HEK293 (cell line): Measurements from ENCODE around the gene SNORC.

Experiments used
- CTCF ChIA-PET: fragments of 350-600 bp; formaldehyde crosslinking; extraction: SDS; loops from one replicate; lab custom pipeline; 2021; ENCODE audit warnings: antibody characterized with exemption; lab: Yijun Ruan, JAX
- POLR2A ChIA-PET: fragments of 300-600 bp; formaldehyde crosslinking; extraction: SDS; loops from one replicate; lab custom pipeline; 2020; ENCODE audit warnings: antibody characterized with exemption, inconsistent platforms; lab: Yijun Ruan, JAX
- H3K27ac ChIP-seq: fragments of 200-500 bp; sonication (Bioruptor generic); 2 replicates; pipeline ENCODE4 v1.5.1; 2014; ENCODE audit warnings: low read depth, low read length, control low read depth, inconsistent platforms; ENCODE audit errors: extremely low read depth
- H3K36me3 ChIP-seq, 2 experiments: fragments of 200-500 bp in 1 of 2; sonication (Bioruptor generic) in 1 of 2; 1 replicate in 1 of 2; 2 replicates in 1 of 2; pipeline ENCODE4 v1.5.1; 2014 to 2017; ENCODE audit warnings: inconsistent platforms in 2 of 2, low read length in 2 of 2; ENCODE audit not compliant: control insufficient read depth in 2 of 2, insufficient read depth in 1 of 2
- H3K4me1 ChIP-seq: fragments of 200-500 bp; sonication (Bioruptor generic); 2 replicates; pipeline ENCODE4 v1.5.1; 2014; ENCODE audit warnings: mild to moderate bottlenecking, low read length, inconsistent platforms; ENCODE audit not compliant: control insufficient read depth, insufficient read depth
- H3K4me3 ChIP-seq: 2 replicates; pipeline ENCODE4 v1.5.1; 2011; ENCODE audit warnings: low read depth, mild to moderate bottlenecking, control low read depth, low read length, moderate library complexity
- H3K9me3 ChIP-seq: fragments of 200-500 bp; sonication (Bioruptor generic); 2 replicates; pipeline ENCODE4 v1.5.1; 2014; ENCODE audit warnings: low read depth, low read length, inconsistent platforms; ENCODE audit not compliant: control insufficient read depth, insufficient read depth
- EGR2 ChIP-seq: fragments of 450-650 bp; formaldehyde crosslinking; IDR thresholded peaks from 2 replicates; pipeline ENCODE4 v1.5.1; 2016; ENCODE audit warnings: low read depth, missing biosample characterization, missing genetic modification characterization
- SALL2 ChIP-seq: fragments of 450-650 bp; formaldehyde crosslinking; IDR thresholded peaks from 2 replicates; pipeline ENCODE4 v1.5.0; 2017; ENCODE audit warnings: missing biosample characterization, mild to moderate bottlenecking, missing genetic modification characterization, borderline replicate concordance
- SETDB1 ChIP-seq: IDR thresholded peaks from one replicate; pipeline ENCODE4 v1.6.1; 2017; ENCODE audit warnings: mild to moderate bottlenecking, low read length, moderate library complexity, mixed read lengths; ENCODE audit not compliant: insufficient read length
- TCF7L2 ChIP-seq: IDR thresholded peaks from 2 replicates; pipeline ENCODE4 v1.6.1; 2011; ENCODE audit warnings: low read depth, mild to moderate bottlenecking, inconsistent platforms, low read length, moderate library complexity, borderline replicate concordance
- ZIC2 ChIP-seq: fragments of 450-650 bp; formaldehyde crosslinking; IDR thresholded peaks from 2 replicates; pipeline ENCODE4 v1.5.1; 2016; ENCODE audit warnings: missing biosample characterization, missing genetic modification characterization
- ZNF10 ChIP-seq: fragments of 450-650 bp; formaldehyde crosslinking; IDR thresholded peaks from 2 replicates; pipeline ENCODE4 v1.5.1; 2017; ENCODE audit warnings: missing biosample characterization, missing genetic modification characterization
- ZNF169 ChIP-seq: fragments of 450-650 bp; formaldehyde crosslinking; IDR thresholded peaks from 2 replicates; pipeline ENCODE4 v1.5.1; 2016; ENCODE audit warnings: missing biosample characterization, missing genetic modification characterization
- ZNF391 ChIP-seq: fragments of 450-650 bp; formaldehyde crosslinking; IDR thresholded peaks from 2 replicates; pipeline ENCODE4 v1.5.1; 2016; ENCODE audit warnings: low read depth, missing biosample characterization, missing genetic modification characterization, borderline replicate concordance
- ZNF530 ChIP-seq: fragments of 450-650 bp; formaldehyde crosslinking; IDR thresholded peaks from 2 replicates; pipeline ENCODE4 v1.5.1; 2016; ENCODE audit warnings: low read depth, missing biosample characterization, missing genetic modification characterization
- ZNF600 ChIP-seq: fragments of 450-650 bp; formaldehyde crosslinking; IDR thresholded peaks from 2 replicates; pipeline ENCODE4 v1.5.1; 2016; ENCODE audit warnings: missing biosample characterization, missing genetic modification characterization
- TF ChIP-seq, protein P1 (sequence below): fragments of 450-650 bp; formaldehyde crosslinking; IDR thresholded peaks from 2 replicates; pipeline ENCODE4 v1.5.1; 2016; ENCODE audit warnings: missing biosample characterization, missing genetic modification characterization
- TF ChIP-seq, protein P2 (sequence below): fragments of 450-650 bp; formaldehyde crosslinking; optimal IDR thresholded peaks from 2 replicates; pipeline ENCODE3; 2016; ENCODE audit warnings: missing biosample characterization, mild to moderate bottlenecking, missing genetic modification characterization
- TF ChIP-seq, protein P3 (sequence below): fragments of 450-650 bp; formaldehyde crosslinking; IDR thresholded peaks from 2 replicates; pipeline ENCODE4 v1.5.1; 2016; ENCODE audit warnings: missing biosample characterization, missing genetic modification characterization

Gene SNORC

GRCh38 chr2:232920760-232921159 lies 50.7 kb downstream of the SNORC start:
- no peak for TF ChIP-seq ZNF10 (tag by site-specific recombination)
- TF ChIP-seq, protein P1, sequence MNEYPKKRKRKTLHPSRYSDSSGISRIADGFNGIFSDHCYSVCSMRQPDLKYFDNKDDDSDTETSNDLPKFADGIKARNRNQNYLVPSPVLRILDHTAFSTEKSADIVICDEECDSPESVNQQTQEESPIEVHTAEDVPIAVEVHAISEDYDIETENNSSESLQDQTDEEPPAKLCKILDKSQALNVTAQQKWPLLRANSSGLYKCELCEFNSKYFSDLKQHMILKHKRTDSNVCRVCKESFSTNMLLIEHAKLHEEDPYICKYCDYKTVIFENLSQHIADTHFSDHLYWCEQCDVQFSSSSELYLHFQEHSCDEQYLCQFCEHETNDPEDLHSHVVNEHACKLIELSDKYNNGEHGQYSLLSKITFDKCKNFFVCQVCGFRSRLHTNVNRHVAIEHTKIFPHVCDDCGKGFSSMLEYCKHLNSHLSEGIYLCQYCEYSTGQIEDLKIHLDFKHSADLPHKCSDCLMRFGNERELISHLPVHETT (tag by site-specific recombination): no peak
- TF ChIP-seq EGR2 (tag by site-specific recombination): no peak
- TF ChIP-seq, protein P2, sequence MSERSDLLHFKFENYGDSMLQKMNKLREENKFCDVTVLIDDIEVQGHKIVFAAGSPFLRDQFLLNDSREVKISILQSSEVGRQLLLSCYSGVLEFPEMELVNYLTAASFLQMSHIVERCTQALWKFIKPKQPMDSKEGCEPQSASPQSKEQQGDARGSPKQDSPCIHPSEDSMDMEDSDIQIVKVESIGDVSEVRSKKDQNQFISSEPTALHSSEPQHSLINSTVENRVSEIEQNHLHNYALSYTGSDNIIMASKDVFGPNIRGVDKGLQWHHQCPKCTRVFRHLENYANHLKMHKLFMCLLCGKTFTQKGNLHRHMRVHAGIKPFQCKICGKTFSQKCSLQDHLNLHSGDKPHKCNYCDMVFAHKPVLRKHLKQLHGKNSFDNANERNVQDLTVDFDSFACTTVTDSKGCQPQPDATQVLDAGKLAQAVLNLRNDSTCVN (tag by site-specific recombination): no peak
- TF ChIP-seq ZNF169 (tag by site-specific recombination): no peak
- TF ChIP-seq ZNF530 (tag by site-specific recombination): no peak
- Histone ChIP-seq H3K4me1 (no peaks in the 10 kb centered on the region), H3K36me3 (peaks cover 0 to 17% of the 10 kb centered on the region in 2 experiments; a peak in 1 of 3 replicates), H3K9me3 (no peaks in the 10 kb centered on the region), H3K27ac (no peak overlapping the region), H3K4me3 (no peak overlapping the region)
- ChIA-PET POLR2A (no interaction called here), CTCF (no interaction called here)

GRCh38 chr2:232924433-232924832 lies 54.4 kb downstream of the SNORC start:
- Histone ChIP-seq H3K4me1 (no peaks in the 10 kb centered on the region), H3K27ac (no peak overlapping the region), H3K4me3 (no peak overlapping the region), H3K36me3 (peaks cover 0 to 17% of the 10 kb centered on the region in 2 experiments; a peak in 1 of 3 replicates), H3K9me3 (no peaks in the 10 kb centered on the region)
- ChIA-PET POLR2A (no interaction called here), CTCF (no interaction called here)
- TF ChIP-seq SETDB1: peak; percentile 59
- no peak for TF ChIP-seq ZNF391 (tag by site-specific recombination)

DNA sequence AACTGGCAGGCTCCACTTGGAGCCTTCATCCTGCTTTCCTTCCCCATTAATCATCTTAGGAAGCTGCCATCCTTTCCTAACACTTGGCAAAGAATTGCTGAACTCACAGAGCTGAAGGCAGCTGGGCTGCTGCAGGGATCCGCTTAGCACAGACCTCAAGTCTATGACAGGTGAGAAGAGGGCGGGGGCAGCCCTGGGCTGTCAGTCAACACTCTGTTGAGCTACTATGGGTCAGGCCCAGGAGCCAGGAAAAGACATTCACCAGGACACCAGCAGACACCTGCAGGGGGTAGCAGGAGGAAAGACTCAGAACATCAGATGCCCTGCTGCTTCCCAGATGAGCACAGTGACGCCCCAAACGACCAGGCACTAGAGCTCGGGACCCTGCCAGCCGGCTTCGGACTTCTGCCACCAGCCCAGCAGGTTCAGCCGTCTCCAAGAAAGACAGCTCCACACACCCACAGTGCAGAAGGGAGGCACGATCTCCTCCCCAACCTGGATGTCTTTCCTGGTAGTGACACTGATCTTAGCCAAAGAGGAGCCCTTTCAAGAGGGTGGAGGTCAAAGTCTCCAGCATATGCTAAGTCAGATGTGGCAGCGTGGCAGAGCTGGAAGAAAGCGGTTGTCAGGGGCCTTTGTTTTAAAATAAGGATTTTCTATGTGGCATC lies 55.2 kb downstream of the SNORC start:
- Histone ChIP-seq H3K9me3 (no peaks in the 10 kb centered on the region), H3K4me3 (no peak overlapping the region), H3K36me3 (peaks cover 0 to 10% of the 10 kb centered on the region in 2 experiments; a peak in 1 of 3 replicates), H3K4me1 (no peaks in the 10 kb centered on the region), H3K27ac (no peak overlapping the region)
- TF ChIP-seq, protein P3, sequence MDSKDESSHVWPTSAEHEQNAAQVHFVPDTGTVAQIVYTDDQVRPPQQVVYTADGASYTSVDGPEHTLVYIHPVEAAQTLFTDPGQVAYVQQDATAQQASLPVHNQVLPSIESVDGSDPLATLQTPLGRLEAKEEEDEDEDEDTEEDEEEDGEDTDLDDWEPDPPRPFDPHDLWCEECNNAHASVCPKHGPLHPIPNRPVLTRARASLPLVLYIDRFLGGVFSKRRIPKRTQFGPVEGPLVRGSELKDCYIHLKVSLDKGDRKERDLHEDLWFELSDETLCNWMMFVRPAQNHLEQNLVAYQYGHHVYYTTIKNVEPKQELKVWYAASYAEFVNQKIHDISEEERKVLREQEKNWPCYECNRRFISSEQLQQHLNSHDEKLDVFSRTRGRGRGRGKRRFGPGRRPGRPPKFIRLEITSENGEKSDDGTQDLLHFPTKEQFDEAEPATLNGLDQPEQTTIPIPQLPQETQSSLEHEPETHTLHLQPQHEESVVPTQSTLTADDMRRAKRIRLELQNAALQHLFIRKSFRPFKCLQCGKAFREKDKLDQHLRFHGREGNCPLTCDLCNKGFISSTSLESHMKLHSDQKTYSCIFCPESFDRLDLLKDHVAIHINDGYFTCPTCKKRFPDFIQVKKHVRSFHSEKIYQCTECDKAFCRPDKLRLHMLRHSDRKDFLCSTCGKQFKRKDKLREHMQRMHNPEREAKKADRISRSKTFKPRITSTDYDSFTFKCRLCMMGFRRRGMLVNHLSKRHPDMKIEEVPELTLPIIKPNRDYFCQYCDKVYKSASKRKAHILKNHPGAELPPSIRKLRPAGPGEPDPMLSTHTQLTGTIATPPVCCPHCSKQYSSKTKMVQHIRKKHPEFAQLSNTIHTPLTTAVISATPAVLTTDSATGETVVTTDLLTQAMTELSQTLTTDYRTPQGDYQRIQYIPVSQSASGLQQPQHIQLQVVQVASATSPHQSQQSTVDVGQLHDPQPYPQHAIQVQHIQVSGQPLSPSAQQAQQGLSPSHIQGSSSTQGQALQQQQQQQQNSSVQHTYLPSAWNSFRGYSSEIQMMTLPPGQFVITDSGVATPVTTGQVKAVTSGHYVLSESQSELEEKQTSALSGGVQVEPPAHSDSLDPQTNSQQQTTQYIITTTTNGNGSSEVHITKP (tag by site-specific recombination): no peak
- no peak for TF ChIP-seq SALL2
- no peak for TF ChIP-seq ZNF600
- TF ChIP-seq TCF7L2: no peak
- TF ChIP-seq ZIC2: peak; percentile 16; the same call in 1 of the 2 replicates
- CTCF ChIA-PET: no interaction called here
- POLR2A ChIA-PET: no interaction called here
